Nephron progenitor cell (in vitro differentiated cells): ENCODE measurements around the gene FBXO46.

Experiments
- DNase-seq: peaks from one replicate; pipeline ENCODE4 v3.0.0; 2021
- H3K27ac Mint-ChIP-seq: 2 replicates; pipeline ENCODE4 v1.8.0; 2021; ENCODE audit warnings: mild to moderate bottlenecking, moderate library complexity, mixed read lengths
- H3K27me3 Mint-ChIP-seq: 2 replicates; pipeline ENCODE4 v1.8.0; 2021; ENCODE audit warnings: mild to moderate bottlenecking, low read depth, mixed read lengths; ENCODE audit not compliant: poor library complexity
- H3K36me3 Mint-ChIP-seq: 2 replicates; pipeline ENCODE4 v1.8.0; 2021; ENCODE audit warnings: low read depth, mixed read lengths
- H3K4me1 Mint-ChIP-seq: 2 replicates; pipeline ENCODE4 v1.8.0; 2021; ENCODE audit warnings: mixed read lengths
- H3K4me3 Mint-ChIP-seq: 2 replicates; pipeline ENCODE4 v1.8.0; 2021; ENCODE audit warnings: mild to moderate bottlenecking, moderate library complexity, mixed read lengths
- H3K9me3 Mint-ChIP-seq: 2 replicates; pipeline ENCODE4 v1.8.0; 2021; ENCODE audit warnings: mild to moderate bottlenecking, moderate library complexity, mixed read lengths
- CTCF ChIP-seq: fragments of 200-600 bp; sonication (generic); IDR thresholded peaks from 2 replicates; pipeline ENCODE4 v1.5.0; 2021; ENCODE audit warnings: antibody characterized with exemption

Gene FBXO46

GRCh38 chr19:45730368-45731288, at the start of gene FBXO46:
TSS of gene FBXO46 (minus strand) at chr19:45730896. CDS start at chr19:45713495, 17,401 bp downstream.
- Mint-ChIP-seq H3K36me3 (no peaks in the 10 kb centered on the region), H3K9me3 (no peaks in the 10 kb centered on the region), H3K27me3 (peaks cover 4% of the 10 kb centered on the region), H3K27ac (peak within 1 kb of the TSS; percentile 43), H3K4me1 (peaks cover 23% of the 10 kb centered on the region), H3K4me3 (peak within 1 kb of the TSS; percentile 95)
- TF ChIP-seq CTCF: no peak
- peak; percentile 93 for DNase-seq

- Mint-ChIP-seq H3K4me1 (peaks cover 54% of the 10 kb centered on the region), H3K36me3 (peaks cover 24% of the 10 kb centered on the region), H3K27ac (no peak overlapping the region), H3K4me3 (no peak overlapping the region), H3K9me3 (no peaks in the 10 kb centered on the region), H3K27me3 (peaks cover 3% of the 10 kb centered on the region)
- no peak for TF ChIP-seq CTCF
- no peak for DNase-seq
These were observed 49.4 kb upstream of the FBXO46 start for GRCh38 chr19:45780146-45780447.

GRCh38 chr19:45779231-45780145, 48.8 kb upstream of the FBXO46 start:
- Mint-ChIP-seq H3K36me3 (peaks cover 30% of the 10 kb centered on the region), H3K27ac (no peak overlapping the region), H3K4me1 (peaks cover 52% of the 10 kb centered on the region), H3K4me3 (peak overlapping the region; percentile 85), H3K9me3 (no peaks in the 10 kb centered on the region), H3K27me3 (peaks cover 3% of the 10 kb centered on the region)
- peak; percentile 99 for DNase-seq
- TF ChIP-seq CTCF: peak; percentile 72

GRCh38 chr19:45778010-45778661, 47.4 kb upstream of the FBXO46 start:
- H3K36me3 Mint-ChIP-seq: peaks cover 34% of the 10 kb centered on the region
- H3K27ac Mint-ChIP-seq: no peak overlapping the region
- H3K27me3 Mint-ChIP-seq: peaks cover 3% of the 10 kb centered on the region
- DNase-seq: no peak
- no peak for TF ChIP-seq CTCF
- H3K4me1 Mint-ChIP-seq: peaks cover 38% of the 10 kb centered on the region
- peak overlapping the region; percentile 85 for H3K4me3 Mint-ChIP-seq
- H3K9me3 Mint-ChIP-seq: no peaks in the 10 kb centered on the region

GRCh38 chr19:45777395-45777961, 46.8 kb upstream of the FBXO46 start:
- H3K27me3 Mint-ChIP-seq: peaks cover 3% of the 10 kb centered on the region
- peaks cover 35% of the 10 kb centered on the region for H3K36me3 Mint-ChIP-seq
- no peak for DNase-seq
- H3K4me1 Mint-ChIP-seq: peaks cover 34% of the 10 kb centered on the region
- H3K9me3 Mint-ChIP-seq: no peaks in the 10 kb centered on the region
- H3K27ac Mint-ChIP-seq: no peak overlapping the region
- H3K4me3 Mint-ChIP-seq: no peak overlapping the region
- TF ChIP-seq CTCF: no peak
